ENCODE measurements around the gene APAF1. TPM values are rescaled to one million over a fixed set of nuclear protein-coding genes. Genes with fewer than 3 reads are reported as not detected.
A peak's percentile ranks its signal among the peaks of the same experiment; 100 is the strongest.

APAF1 gene
- total and polyA plus RNA-seq, 11 donors = 2.5 to 11.6 (median 3.7) TPM

DNA sequence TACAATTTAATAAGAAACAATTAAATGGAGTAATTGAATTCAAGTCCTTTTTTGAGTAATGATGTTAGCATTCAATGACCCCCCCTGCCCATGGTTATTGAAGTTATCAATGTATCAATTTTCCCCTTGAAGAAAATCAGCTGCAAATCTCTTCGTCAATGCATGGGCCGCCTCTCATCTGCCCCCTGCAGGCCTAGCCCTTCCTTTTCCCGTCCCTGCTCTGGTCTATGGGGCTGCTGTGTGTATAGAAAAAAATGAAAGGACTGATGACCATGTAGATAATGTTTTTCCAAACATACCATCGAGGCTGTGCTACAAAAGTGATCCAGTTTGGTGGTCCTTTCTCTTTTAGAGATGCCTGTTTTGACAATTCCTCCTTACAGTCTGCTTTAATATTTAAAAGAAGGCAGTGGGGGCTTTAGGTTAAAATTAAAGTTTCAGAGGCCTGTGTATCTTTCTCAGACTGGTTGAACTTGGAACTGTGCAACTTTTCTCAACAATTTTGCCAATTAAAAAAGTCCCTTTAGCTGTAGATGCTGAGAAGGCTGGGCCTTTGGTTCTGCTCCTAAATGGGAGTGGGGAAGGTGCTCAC is 98.4 kb downstream of the APAF1 start:
- TF ChIP-seq POLR2A (IDR thresholded peaks at IDR 0.05) = no peak
- peak in 4 of 12 donors; percentile 9 to 34 (median 28) for TF ChIP-seq CTCF (IDR thresholded peaks at IDR 0.05)
- WGBS, 4 donors = 39 to 54% (median 48%) methylated on average over 4 of the region's 4 CpGs

GRCh38 chr12:98744680-98745079 is 99.6 kb downstream of the APAF1 start:
- DNase-seq (no peak), ATAC-seq (no peak)
- 75 to 88% (median 81%) methylated on average over 3 of the region's 3 CpGs for WGBS, 4 donors
- TF ChIP-seq POLR2A (IDR thresholded peaks at IDR 0.05) (no peak), CTCF (IDR thresholded peaks at IDR 0.05) (no peak)
- H3K27ac ChIP-seq = no peak overlapping the region
- H3K4me3 ChIP-seq = no peak overlapping the region
- H3K27me3 ChIP-seq = peaks cover 0 to 31% (median 12%) of the 10 kb centered on the region in 9 donors
- peaks cover 0 to 4% (median 0%) of the 10 kb centered on the region in 12 donors for H3K9me3 ChIP-seq
- H3K36me3 ChIP-seq = no peaks in the 10 kb centered on the region
- H3K4me1 ChIP-seq = peaks cover 0 to 15% (median 2%) of the 10 kb centered on the region in 12 donors
- intact Hi-C loops (cut with DNase I) = no loop called here

More for the DNA sequence above, 98.4 kb downstream of the APAF1 start:
- no peak overlapping the region for H3K4me3 ChIP-seq
- H3K4me1 ChIP-seq = peaks cover 0 to 15% (median 2%) of the 10 kb centered on the region in 12 donors
- H3K27ac ChIP-seq = no peak overlapping the region
- DNase-seq (no peak), ATAC-seq (no peak)
- intact Hi-C loops (cut with DNase I) = no loop called here
- peaks cover 0 to 4% (median 0%) of the 10 kb centered on the region in 12 donors for H3K9me3 ChIP-seq
- no peaks in the 10 kb centered on the region for H3K36me3 ChIP-seq
- peaks cover 0 to 31% (median 12%) of the 10 kb centered on the region in 9 donors for H3K27me3 ChIP-seq

DNA sequence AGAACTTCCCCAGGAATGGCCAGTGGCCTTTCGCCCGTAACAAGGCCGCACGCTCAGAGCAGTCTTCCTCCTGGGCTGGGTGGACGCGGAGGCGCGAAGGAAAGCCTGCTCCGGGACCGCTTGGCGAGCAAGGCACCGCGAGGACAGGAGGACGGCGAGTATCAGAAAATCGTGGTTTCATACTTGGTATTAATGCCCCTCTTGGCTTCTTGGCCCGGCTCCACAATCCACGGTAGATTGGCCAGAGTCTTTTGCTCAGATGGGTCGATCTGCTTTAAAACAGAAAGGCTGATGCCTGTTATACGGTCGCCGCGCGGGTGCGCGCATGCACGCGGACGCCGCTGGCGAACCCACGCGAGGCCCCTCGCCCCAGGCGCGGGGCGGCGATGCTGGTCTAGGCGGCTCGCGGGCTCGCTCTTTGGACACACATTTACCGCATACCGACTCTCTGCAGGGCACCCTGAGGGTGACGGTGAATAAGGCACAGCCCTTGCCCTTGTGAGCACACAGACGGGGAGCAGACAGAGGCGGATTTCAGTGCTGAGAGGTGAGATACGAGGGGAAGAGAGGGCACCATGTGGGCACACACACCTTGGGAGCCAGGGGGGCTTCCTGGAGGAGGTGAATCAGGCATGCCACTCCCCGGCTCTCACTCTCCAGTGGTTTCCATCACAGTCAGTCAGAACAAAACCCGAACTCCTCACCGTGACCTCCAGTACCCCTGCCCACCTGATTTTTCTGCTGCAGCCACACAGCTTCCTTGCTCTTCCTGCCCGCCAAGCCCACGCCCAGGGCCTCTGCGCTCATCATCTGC is 100.7 kb downstream of the APAF1 start:
- Histone ChIP-seq H3K27ac (no peak overlapping the region), H3K4me1 (peaks cover 0 to 15% (median 2%) of the 10 kb centered on the region in 12 donors), H3K4me3 (peak overlapping the region in 11 of 12 donors; percentile 34 to 59 (median 46)), H3K36me3 (no peaks in the 10 kb centered on the region), H3K9me3 (peaks cover 0 to 2% (median 0%) of the 10 kb centered on the region in 12 donors), H3K27me3 (peaks cover 0 to 31% (median 12%) of the 10 kb centered on the region in 9 donors)
- intact Hi-C loops (cut with DNase I) = no loop called here
- no peak for TF ChIP-seq CTCF (IDR thresholded peaks at IDR 0.05)
- no peak for TF ChIP-seq POLR2A (IDR thresholded peaks at IDR 0.05)
- DNase-seq (peak in 1 of 5 donors; percentile 35), ATAC-seq (peak in 3 of 4 donors; percentile 42 to 70 (median 58))
- 17 to 31% (median 21%) methylated on average over 35 to 54 of the region's 54 CpGs for WGBS, 4 donors

DNA sequence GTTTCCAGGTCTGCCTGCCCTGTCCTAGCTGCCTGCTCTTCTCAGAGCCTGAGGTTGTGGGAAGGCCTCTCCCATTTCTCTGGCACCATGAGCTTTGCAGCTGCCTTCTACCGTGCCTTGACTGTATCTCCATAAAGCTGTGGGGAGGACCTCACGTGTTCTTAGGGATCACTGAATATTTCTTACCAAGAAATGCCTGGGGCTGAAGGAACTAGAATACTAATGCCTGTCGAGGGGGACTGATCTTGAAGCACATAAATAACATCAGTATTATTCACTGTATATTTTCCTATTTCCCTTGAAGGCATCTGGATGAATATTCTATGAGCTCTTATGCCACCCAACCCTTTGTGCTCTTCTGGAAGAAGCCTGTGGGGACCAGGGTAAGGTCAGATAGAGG is 103.4 kb downstream of the APAF1 start:
- intact Hi-C loops (cut with DNase I) = no loop called here
- Histone ChIP-seq H3K27me3 (peaks cover 0 to 21% (median 12%) of the 10 kb centered on the region in 9 donors), H3K4me3 (no peak overlapping the region), H3K4me1 (peaks cover 0 to 15% (median 2%) of the 10 kb centered on the region in 12 donors), H3K27ac (no peak overlapping the region), H3K36me3 (no peaks in the 10 kb centered on the region), H3K9me3 (no peaks in the 10 kb centered on the region)
- TF ChIP-seq CTCF (IDR thresholded peaks at IDR 0.05) = no peak
- TF ChIP-seq POLR2A (IDR thresholded peaks at IDR 0.05) = no peak
- ATAC-seq (no peak), DNase-seq (no peak)
- WGBS, 4 donors = 84 to 92% (median 88%) methylated on average over 3 of the region's 3 CpGs
